NB4 (cell line): ENCODE measurements around the gene RALY.

Experiments
- POLR2A ChIP-seq: IDR thresholded peaks from 2 replicates; pipeline ENCODE4 v1.6.1; 2011; ENCODE audit warnings: mild to moderate bottlenecking; ENCODE audit not compliant: insufficient read length; ENCODE audit errors: extremely low read depth
- TF ChIP-seq, protein P1 (sequence below): IDR thresholded peaks from one replicate; pipeline ENCODE4 v1.5.1; 2012; ENCODE audit warnings: low read depth, low read length
- TF ChIP-seq, protein P2 (sequence below): IDR thresholded peaks from 2 replicates; pipeline ENCODE4 v1.6.1; 2011; ENCODE audit warnings: low read depth, low read length

DNA sequence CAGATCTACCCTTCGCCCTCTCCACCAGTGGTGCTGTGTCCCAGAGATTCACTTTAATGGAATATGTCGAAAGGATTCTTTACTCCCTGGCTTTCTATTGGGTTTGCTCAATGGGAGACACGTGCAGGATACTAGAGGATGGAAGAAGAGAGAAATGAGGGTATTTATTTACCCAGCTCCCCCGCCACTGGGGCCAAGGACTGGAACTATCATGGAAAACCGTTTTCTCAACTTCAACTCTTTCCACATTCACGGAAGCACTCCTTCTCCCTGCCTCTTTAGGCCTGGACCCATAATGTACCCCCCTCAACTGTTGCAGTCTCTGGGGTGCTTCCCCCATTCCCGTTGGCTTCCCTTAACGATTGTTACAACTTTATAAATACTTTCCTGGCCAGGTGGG lies 26.6 kb upstream of the RALY start:
- TF ChIP-seq, protein P1, sequence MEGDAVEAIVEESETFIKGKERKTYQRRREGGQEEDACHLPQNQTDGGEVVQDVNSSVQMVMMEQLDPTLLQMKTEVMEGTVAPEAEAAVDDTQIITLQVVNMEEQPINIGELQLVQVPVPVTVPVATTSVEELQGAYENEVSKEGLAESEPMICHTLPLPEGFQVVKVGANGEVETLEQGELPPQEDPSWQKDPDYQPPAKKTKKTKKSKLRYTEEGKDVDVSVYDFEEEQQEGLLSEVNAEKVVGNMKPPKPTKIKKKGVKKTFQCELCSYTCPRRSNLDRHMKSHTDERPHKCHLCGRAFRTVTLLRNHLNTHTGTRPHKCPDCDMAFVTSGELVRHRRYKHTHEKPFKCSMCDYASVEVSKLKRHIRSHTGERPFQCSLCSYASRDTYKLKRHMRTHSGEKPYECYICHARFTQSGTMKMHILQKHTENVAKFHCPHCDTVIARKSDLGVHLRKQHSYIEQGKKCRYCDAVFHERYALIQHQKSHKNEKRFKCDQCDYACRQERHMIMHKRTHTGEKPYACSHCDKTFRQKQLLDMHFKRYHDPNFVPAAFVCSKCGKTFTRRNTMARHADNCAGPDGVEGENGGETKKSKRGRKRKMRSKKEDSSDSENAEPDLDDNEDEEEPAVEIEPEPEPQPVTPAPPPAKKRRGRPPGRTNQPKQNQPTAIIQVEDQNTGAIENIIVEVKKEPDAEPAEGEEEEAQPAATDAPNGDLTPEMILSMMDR: no peak
- no peak for TF ChIP-seq POLR2A
- TF ChIP-seq, protein P2, sequence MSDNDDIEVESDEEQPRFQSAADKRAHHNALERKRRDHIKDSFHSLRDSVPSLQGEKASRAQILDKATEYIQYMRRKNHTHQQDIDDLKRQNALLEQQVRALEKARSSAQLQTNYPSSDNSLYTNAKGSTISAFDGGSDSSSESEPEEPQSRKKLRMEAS: no peak
